SK-N-SH (cell line): Measurements from ENCODE around the gene SULT2B1.

ENCODE experiments used
- CHD2 ChIP-seq: fragments of 150-350 bp; IDR thresholded peaks from 2 replicates; pipeline ENCODE4 v1.6.1; 2018; ENCODE audit warnings: low read length; ENCODE audit not compliant: partially characterized antibody
- CTCF ChIP-seq: fragments of 200-600 bp; sonication (generic); IDR thresholded peaks from 2 replicates; pipeline ENCODE4 v1.6.1; 2017; ENCODE audit warnings: antibody characterized with exemption, mild to moderate bottlenecking, moderate library complexity
- EZH2phosphoT487 ChIP-seq: fragments of 200-600 bp; sonication (generic); IDR thresholded peaks from 2 replicates; pipeline ENCODE4 v1.6.1; 2017; ENCODE audit warnings: low read depth, mixed run types, mild to moderate bottlenecking, antibody characterized with exemption, moderate library complexity, borderline replicate concordance
- GABPA ChIP-seq: IDR thresholded peaks from 2 replicates; pipeline ENCODE4 v1.4.0; 2012; ENCODE audit warnings: low read depth, mild to moderate bottlenecking
- MXI1 ChIP-seq: IDR thresholded peaks from 2 replicates; pipeline ENCODE4 v1.6.1; 2012; ENCODE audit warnings: mild to moderate bottlenecking, low read depth, low read length, improper control_type of control experiment
- PBX3 ChIP-seq: IDR thresholded peaks from 2 replicates; pipeline ENCODE4; 2012
- POLR2AphosphoS5 ChIP-seq: IDR thresholded peaks from 2 replicates; pipeline ENCODE4 v1.6.1; 2012; ENCODE audit warnings: low read depth, low read length
- RXRA ChIP-seq: IDR thresholded peaks from 2 replicates; pipeline ENCODE4 v1.4.0; 2012; ENCODE audit warnings: low read depth, mild to moderate bottlenecking, borderline replicate concordance
- SIN3A ChIP-seq: IDR thresholded peaks from 2 replicates; pipeline ENCODE4 v1.6.1; 2012; ENCODE audit warnings: low read depth, mild to moderate bottlenecking, low read length, moderate library complexity, borderline replicate concordance
- SMC3 ChIP-seq: IDR thresholded peaks from 2 replicates; pipeline ENCODE4 v1.6.1; 2012; ENCODE audit warnings: low read depth, low read length, improper control_type of control experiment
- TAF1 ChIP-seq: IDR thresholded peaks from 2 replicates; pipeline ENCODE4 v1.6.1; 2012; ENCODE audit warnings: low read depth, mild to moderate bottlenecking, low read length, moderate library complexity, borderline replicate concordance
- TCF12 ChIP-seq: IDR thresholded peaks from 2 replicates; pipeline ENCODE4 v1.4.0; 2012
- YY1 ChIP-seq: IDR thresholded peaks from 2 replicates; pipeline ENCODE4 v1.4.0; 2012; ENCODE audit warnings: low read depth, mild to moderate bottlenecking
- ZBTB33 ChIP-seq: IDR thresholded peaks from 2 replicates; pipeline ENCODE4 v1.4.0; 2012; ENCODE audit warnings: low read depth, borderline replicate concordance

DNA sequence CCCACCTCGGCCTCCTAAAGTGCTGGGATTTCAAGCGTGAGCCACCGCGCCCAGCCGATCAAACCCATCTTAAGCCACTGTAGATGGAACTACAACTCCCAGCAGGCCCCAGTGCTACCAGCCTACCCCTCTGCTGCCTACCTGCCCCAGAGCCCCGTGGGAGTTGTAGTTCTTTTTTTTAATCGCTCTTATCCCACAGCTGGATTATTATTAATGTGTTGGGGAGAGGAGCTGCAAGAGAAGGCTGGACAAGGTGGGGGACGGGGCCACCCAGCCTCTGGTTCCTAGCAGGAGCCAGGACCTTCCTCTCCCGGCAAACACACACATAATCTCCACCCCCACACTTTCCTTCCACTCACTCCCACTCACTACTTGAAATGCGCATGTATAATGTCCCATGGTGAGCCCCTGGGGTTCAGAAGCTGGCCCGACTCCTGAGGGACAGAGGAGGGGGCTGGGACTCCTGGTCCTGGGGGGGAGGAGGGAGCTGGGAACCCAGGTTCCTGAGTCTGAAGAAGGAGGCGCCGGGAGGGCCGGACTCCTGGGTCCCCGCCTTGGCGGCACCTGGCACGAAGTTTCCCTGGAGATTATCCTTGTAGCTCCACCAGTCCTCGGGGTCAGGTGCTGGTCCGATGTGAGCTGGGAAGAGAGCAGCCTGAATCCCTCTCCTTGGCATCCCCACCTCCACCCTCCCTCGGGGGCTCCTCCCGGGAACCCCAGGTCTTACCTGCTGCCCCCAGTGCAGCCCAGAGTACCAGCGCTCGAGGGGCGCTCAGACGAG is 93.1 kb downstream of the SULT2B1 start:
- TF ChIP-seq GABPA, result no peak
- no peak for TF ChIP-seq TCF12
- TF ChIP-seq CTCF, result no peak
- no peak for TF ChIP-seq SIN3A
- peak; percentile 84 for TF ChIP-seq CHD2
- TF ChIP-seq EZH2phosphoT487, result no peak
- no peak for TF ChIP-seq SMC3
- no peak for TF ChIP-seq POLR2AphosphoS5
- no peak for TF ChIP-seq PBX3
- no peak for TF ChIP-seq MXI1
- no peak for TF ChIP-seq YY1
- TF ChIP-seq TAF1, result no peak
- no peak for TF ChIP-seq RXRA
- TF ChIP-seq ZBTB33, result no peak
